Retinal pigment epithelial cell (primary cell): ENCODE data around the gene SRRT.

ENCODE experiments used
- DNase-seq: peaks from one replicate; pipeline ENCODE4 v3.0.0-alpha.2; 2010; ENCODE audit warnings: low read depth
- H3K4me3 ChIP-seq: 2 replicates; pipeline ENCODE4 v1.5.1; 2011; ENCODE audit warnings: mild to moderate bottlenecking, low read length, control low read depth, moderate library complexity
- TF ChIP-seq, protein P1 (sequence below): conservative IDR thresholded peaks from 2 replicates; pipeline ENCODE4 v1.5.1; 2011; ENCODE audit warnings: low read depth, low read length, control low read depth, inconsistent platforms

Gene SRRT, protein sequence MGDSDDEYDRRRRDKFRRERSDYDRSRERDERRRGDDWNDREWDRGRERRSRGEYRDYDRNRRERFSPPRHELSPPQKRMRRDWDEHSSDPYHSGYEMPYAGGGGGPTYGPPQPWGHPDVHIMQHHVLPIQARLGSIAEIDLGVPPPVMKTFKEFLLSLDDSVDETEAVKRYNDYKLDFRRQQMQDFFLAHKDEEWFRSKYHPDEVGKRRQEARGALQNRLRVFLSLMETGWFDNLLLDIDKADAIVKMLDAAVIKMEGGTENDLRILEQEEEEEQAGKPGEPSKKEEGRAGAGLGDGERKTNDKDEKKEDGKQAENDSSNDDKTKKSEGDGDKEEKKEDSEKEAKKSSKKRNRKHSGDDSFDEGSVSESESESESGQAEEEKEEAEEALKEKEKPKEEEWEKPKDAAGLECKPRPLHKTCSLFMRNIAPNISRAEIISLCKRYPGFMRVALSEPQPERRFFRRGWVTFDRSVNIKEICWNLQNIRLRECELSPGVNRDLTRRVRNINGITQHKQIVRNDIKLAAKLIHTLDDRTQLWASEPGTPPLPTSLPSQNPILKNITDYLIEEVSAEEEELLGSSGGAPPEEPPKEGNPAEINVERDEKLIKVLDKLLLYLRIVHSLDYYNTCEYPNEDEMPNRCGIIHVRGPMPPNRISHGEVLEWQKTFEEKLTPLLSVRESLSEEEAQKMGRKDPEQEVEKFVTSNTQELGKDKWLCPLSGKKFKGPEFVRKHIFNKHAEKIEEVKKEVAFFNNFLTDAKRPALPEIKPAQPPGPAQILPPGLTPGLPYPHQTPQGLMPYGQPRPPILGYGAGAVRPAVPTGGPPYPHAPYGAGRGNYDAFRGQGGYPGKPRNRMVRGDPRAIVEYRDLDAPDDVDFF

DNA sequence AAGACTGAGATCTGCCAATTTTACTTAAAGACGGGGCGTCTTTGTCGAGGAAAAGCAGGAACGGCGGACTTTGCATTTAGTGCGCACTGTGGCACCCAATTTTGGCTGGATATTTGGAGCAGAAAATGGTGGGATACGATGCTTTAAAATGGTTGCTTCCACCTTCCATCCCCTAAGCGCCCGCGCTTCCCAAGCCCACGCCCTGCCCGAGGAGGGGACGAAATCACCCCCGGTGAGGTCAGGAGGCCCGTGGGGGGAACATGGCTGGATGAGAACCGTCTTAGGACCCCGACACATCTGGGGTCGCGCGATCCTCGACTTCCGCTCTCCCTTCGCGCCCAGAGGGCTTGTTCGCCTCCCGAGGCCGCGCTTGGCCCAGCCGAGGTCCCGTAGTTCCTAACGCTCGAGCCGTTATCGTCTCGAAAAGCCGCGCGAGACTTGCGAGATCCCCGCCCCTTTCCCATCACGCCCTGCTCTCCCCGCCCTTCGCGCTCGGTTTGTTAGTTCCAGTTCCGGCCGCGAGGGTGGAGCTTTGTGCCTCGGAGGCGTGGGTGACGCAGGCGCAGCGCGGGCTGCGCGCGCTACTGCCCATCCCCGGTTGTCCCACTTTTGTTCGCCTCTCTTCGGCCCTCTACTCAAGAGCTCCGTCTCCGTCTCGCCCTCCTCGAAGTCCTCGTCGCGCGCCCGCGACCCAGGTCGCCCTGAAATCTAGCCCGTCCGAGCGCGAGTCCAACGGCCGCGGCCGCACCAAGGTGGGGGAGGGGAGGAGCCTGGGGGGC is at the start of gene SRRT:
Gene SRRT, plus strand, starts transcription at position 527 of the 779 bp plus-strand sequence. CDS start 488 bp downstream, outside the sequence.
- TF ChIP-seq, protein P1, sequence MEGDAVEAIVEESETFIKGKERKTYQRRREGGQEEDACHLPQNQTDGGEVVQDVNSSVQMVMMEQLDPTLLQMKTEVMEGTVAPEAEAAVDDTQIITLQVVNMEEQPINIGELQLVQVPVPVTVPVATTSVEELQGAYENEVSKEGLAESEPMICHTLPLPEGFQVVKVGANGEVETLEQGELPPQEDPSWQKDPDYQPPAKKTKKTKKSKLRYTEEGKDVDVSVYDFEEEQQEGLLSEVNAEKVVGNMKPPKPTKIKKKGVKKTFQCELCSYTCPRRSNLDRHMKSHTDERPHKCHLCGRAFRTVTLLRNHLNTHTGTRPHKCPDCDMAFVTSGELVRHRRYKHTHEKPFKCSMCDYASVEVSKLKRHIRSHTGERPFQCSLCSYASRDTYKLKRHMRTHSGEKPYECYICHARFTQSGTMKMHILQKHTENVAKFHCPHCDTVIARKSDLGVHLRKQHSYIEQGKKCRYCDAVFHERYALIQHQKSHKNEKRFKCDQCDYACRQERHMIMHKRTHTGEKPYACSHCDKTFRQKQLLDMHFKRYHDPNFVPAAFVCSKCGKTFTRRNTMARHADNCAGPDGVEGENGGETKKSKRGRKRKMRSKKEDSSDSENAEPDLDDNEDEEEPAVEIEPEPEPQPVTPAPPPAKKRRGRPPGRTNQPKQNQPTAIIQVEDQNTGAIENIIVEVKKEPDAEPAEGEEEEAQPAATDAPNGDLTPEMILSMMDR: peak; percentile 20
- DNase-seq: peak; percentile 90
- H3K4me3 ChIP-seq: peak within 1 kb of the TSS; percentile 90

DNA sequence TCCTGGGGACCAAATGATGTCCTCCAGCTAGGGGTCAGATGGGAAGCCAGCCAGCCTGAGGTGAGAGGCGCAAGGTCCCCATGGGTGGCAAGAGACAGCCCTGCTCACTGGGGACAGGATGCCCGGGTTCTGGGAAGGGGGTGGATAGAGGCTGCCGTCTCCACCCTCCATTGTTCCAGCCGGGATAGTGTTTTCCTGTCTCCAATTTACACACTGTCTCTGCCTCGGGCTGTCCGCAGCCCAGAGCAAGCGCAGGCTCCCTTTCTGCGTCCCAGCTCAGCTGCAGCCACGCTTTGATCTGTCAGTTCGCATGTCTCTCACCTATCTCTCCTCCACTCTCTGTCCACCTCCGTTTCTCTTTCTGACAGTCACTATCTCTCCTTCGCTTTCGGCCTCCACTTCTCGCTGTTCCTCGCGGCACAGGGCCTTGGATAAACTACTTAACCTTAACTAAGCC is 49.7 kb upstream of the SRRT start:
- no peak for DNase-seq
- peak overlapping the region; percentile 59 for H3K4me3 ChIP-seq

DNA sequence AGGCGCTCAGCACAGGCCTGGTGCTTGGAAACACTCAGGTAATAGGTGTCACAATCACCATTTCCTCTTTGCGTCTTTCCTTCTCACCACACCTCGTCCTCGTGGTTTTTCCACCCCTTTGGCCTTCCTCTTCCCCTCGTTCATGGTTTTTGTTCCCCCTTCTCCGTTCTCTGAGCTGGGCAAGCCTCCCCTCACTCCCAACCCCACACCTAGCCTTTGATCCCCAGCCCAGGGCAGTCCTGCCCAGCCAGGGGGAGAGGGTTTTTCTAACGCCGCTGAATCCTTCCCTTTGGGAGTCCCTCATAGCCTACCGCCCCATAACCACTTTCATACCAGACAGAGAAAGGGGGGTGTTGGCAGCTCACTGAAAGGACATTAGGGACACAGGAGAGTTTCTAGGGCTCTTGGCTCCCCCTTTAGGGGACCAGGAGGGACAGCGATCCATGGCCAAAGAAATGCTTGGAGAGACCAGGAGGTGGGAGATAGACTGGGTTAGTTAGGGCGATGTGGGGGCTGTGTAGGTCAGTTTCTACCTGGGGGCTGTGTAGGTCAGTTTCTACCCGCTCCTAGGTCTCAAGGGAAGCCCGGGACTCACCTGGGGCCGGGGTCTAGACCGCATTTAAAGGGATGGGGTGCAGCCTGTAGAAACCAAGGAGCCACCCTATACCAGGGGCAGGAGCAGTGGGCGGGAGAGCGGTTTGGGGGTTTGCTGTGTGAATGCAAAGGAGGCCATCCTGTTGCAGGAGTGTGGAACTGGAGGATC is 49.0 kb upstream of the SRRT start:
- peak overlapping the region; percentile 59 for H3K4me3 ChIP-seq
- TF ChIP-seq, protein P1: peak; percentile 55
- no peak for DNase-seq

More for the DNA sequence above, 49.7 kb upstream of the SRRT start:
- TF ChIP-seq, protein P1: no peak

DNA sequence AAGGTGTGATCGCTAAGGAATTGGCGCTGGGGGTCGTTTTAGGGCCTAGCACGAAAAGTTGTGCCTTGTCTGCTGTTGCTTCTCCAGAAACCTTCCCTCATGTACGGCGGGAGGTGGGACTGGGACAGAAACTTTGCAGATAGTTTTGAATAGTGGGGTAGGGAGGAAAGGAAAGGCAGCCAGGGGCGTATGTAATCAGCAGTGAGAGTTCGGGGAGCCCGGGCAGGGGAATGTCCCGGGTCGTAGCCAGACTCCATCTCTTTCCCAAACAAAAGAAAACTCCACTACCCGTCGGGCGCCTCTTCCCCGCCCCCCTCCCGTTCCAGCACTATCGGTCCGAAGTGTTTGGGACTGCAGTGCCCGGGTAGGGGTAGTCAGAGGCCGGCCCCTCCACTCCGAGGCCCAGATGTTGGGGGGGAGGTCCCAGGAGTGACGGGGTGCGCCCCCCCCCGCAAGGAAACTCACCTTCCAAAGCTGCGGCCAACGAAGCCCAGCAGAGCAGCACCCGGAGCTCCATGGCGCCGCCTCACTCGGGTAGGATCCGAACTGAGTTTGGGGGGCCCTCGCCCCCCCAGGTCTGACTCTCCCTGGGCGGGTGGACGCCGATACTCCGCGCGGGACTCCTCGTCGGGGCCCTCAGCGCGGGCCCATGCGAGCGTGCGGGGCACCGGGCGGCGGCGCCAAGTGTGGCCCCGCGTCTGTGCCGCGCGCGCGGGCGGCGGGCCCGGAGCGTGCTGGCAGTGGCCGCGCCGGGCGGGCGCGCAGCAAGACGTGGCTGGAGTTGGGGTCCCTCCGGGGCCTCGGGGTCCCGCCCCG is 48.2 kb upstream of the SRRT start:
- DNase-seq: no peak
- TF ChIP-seq, protein P1: no peak
- H3K4me3 ChIP-seq: peak overlapping the region; percentile 59

DNA sequence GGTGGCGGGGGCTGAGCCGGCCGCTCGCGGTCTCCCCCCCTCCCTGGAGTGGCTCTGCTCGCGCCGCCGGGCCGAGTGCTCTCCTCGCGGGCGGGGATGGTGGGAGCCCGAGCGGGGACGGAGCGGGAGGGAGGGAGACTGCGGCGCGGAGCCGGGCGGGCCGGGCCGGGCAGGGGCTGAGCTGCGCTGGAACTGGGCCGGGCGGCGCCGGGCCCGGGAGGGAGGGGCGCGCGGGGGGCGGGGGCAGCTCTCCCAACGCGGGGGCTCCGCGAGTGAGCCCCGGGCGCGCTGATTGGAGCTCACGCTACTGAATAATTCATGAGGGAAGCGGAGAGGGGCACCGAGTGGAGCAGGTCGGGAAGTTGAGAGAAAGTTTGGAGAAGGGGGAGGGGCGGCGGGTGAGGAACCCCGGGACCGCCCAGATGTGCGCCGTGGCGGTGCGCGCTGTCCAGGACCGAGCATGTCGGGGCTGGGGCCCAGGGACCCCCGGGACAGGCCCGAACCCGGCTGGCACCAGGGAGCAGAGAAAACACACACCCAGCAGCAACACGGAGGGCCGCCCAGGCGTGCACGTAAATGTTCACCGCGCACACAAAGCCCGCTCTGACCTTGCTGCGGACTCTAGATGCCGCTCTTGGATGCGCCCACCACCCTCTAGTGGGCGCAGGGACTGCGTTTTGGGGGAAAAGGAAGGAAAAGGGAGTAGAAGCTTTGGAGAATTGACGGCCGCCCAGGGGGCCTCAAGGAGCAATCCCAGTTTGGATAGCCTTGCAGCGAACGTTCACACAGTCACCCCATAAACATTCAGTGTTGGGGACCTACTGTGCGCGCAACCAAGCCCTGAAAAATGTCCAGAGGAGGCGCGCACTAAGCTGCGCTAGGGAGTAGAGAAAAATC is 47.3 kb upstream of the SRRT start, which contains the start of gene EPHB4:
Gene EPHB4, minus strand, starts transcription at position 194 of the 897 bp plus-strand sequence. CDS start 493 bp downstream, outside the sequence.
- no peak for DNase-seq
- peak within 1 kb of the TSS; percentile 59 for H3K4me3 ChIP-seq
- TF ChIP-seq, protein P1: peak; percentile 73
